ENCODE results near the gene PANX1. TPM values are rescaled to one million over a fixed set of nuclear protein-coding genes. Genes with fewer than 3 reads are reported as not detected.

PANX1 gene
- polyA plus RNA-seq, 1 of the 3 experiments (the other 2 are of a cell fraction) = 11.1 TPM

GRCh38 chr11:94139416-94139815 lies 10.8 kb downstream of the PANX1 start:
- Histone ChIP-seq H3K27ac (ENCODE audit: low read depth in 2 of 2, low read length in 1 of 2) (no peak overlapping the region), H3K4me2 (no peak overlapping the region), H3K36me3 (replicated peaks in 1 of 2; ENCODE audit: control insufficient read depth in 1 of 2, insufficient read depth in 2 of 2, low read length in 1 of 2) (no peaks in the 10 kb centered on the region), H3F3A (replicated peaks; ENCODE audit: insufficient read depth) (peaks cover 27% of the 10 kb centered on the region), H4K20me1 (ENCODE audit: insufficient read depth) (peaks cover 20% of the 10 kb centered on the region), H3K9me3 (no peaks in the 10 kb centered on the region), H3K9ac (no peak overlapping the region), H3K9me2 (no peaks in the 10 kb centered on the region), H3K79me2 (ENCODE audit: insufficient read depth) (peaks cover 78% of the 10 kb centered on the region), H3K4me3 (ENCODE audit: low read depth in 2 of 2, low read length in 1 of 2) (no peak overlapping the region), H3K27me3 (ENCODE audit: insufficient read depth) (no peaks in the 10 kb centered on the region), H2AFZ (ENCODE audit: low read depth) (no peak overlapping the region), H3K4me1 (ENCODE audit: control insufficient read depth in 1 of 2, insufficient read depth in 2 of 2, low read depth in 1 of 2, low read length in 1 of 2) (peaks cover 9 to 32% of the 10 kb centered on the region in 2 experiments; a peak in 3 of 4 replicates)
- ChIA-PET POLR2A (no interaction called here), CTCF (interaction anchor here (0.7 kb wide), 1 partner anchor 1820 kb away, joined by 3 read pairs; no protein-coding TSS in a partner anchor)
- TF ChIP-seq, protein P1, sequence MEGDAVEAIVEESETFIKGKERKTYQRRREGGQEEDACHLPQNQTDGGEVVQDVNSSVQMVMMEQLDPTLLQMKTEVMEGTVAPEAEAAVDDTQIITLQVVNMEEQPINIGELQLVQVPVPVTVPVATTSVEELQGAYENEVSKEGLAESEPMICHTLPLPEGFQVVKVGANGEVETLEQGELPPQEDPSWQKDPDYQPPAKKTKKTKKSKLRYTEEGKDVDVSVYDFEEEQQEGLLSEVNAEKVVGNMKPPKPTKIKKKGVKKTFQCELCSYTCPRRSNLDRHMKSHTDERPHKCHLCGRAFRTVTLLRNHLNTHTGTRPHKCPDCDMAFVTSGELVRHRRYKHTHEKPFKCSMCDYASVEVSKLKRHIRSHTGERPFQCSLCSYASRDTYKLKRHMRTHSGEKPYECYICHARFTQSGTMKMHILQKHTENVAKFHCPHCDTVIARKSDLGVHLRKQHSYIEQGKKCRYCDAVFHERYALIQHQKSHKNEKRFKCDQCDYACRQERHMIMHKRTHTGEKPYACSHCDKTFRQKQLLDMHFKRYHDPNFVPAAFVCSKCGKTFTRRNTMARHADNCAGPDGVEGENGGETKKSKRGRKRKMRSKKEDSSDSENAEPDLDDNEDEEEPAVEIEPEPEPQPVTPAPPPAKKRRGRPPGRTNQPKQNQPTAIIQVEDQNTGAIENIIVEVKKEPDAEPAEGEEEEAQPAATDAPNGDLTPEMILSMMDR (IDR thresholded peaks at IDR 0.05) = no peak
- no peak for TF ChIP-seq RXRA (IDR thresholded peaks at IDR 0.05; ENCODE audit: borderline replicate concordance, low read depth)
- no peak for TF ChIP-seq RAD21 (IDR thresholded peaks at IDR 0.05; ENCODE audit: low read length)
- no peak for TF ChIP-seq TAF1 (IDR thresholded peaks at IDR 0.05; ENCODE audit: borderline replicate concordance, low read depth, low read length)
- TF ChIP-seq EP300 (IDR thresholded peaks at IDR 0.05; ENCODE audit: borderline replicate concordance in 1 of 2, low read depth in 1 of 2, low read length in 1 of 2) = no peak
- TF ChIP-seq IRF3 (IDR thresholded peaks at IDR 0.05; ENCODE audit: low read depth, low read length) = no peak
- TF ChIP-seq FOXJ3 (CRISPR knock-in tag; IDR thresholded peaks at IDR 0.05) = no peak
- no peak for TF ChIP-seq TEAD4 (IDR thresholded peaks at IDR 0.05; ENCODE audit: borderline replicate concordance, insufficient read depth)
- WGBS (ENCODE audit: low lambda C conversion rate) = 97% methylated on average over 3 of the region's 4 CpGs
- DNase-seq = no peak

DNA sequence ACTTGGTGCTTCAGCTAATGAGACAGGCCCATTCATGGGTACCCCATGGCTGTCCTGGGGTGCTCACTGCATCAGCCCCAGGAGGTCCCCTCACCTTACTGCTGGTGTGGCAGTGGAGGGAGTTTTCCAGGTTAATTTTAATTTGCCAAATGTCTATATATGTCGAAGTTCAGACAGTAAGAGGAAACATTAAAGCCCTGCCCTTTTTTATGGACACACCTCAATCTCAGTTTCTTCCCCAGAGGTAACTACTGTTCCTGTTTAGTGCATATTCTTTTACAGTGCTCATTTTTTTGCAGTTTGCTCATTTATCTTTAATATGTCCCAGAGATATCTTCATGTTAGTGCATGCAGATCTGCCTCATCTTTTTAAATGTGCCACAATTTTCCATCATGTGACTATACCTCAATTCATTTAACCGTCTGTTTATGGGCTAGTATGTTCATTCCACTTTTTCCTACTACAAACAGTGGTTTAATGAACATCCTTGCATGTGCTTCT lies 11.6 kb downstream of the PANX1 start:
- no peak for DNase-seq
- H3K36me3 ChIP-seq (replicated peaks in 1 of 2; ENCODE audit: control insufficient read depth in 1 of 2, insufficient read depth in 2 of 2, low read length in 1 of 2) = no peaks in the 10 kb centered on the region
- no peak overlapping the region for H2AFZ ChIP-seq (ENCODE audit: low read depth)
- ChIA-PET CTCF (no interaction called here), POLR2A (no interaction called here)
- no peaks in the 10 kb centered on the region for H3K27me3 ChIP-seq (ENCODE audit: insufficient read depth)
- peaks cover 3 to 28% of the 10 kb centered on the region in 2 experiments; a peak in 2 of 4 replicates for H3K4me1 ChIP-seq (ENCODE audit: control insufficient read depth in 1 of 2, insufficient read depth in 2 of 2, low read depth in 1 of 2, low read length in 1 of 2)
- H3K27ac ChIP-seq (ENCODE audit: low read depth in 2 of 2, low read length in 1 of 2) = no peak overlapping the region
- no peaks in the 10 kb centered on the region for H3K9me2 ChIP-seq
- H3K9ac ChIP-seq = no peak overlapping the region
- TF ChIP-seq IRF3 (IDR thresholded peaks at IDR 0.05; ENCODE audit: low read depth, low read length) = no peak
- H3K9me3 ChIP-seq = no peaks in the 10 kb centered on the region
- no peak overlapping the region for H3K4me2 ChIP-seq
- H3K4me3 ChIP-seq (ENCODE audit: low read depth in 2 of 2, low read length in 1 of 2) = no peak overlapping the region
- peaks cover 21% of the 10 kb centered on the region for H3F3A ChIP-seq (replicated peaks; ENCODE audit: insufficient read depth)
- H3K79me2 ChIP-seq (ENCODE audit: insufficient read depth) = peaks cover 82% of the 10 kb centered on the region
- peaks cover 22% of the 10 kb centered on the region for H4K20me1 ChIP-seq (ENCODE audit: insufficient read depth)
- 97% methylated on average over 2 of the region's 2 CpGs for WGBS (ENCODE audit: low lambda C conversion rate)
